GM12878 (cell line): ENCODE measurements around the gene WNT7A.

Experiments
- BMI1 ChIP-seq: fragments of 450-650 bp; IDR thresholded peaks from 2 replicates; pipeline ENCODE4 v1.6.1; 2016; ENCODE audit warnings: mild to moderate bottlenecking, moderate library complexity, borderline replicate concordance
- EP300 ChIP-seq, 2 experiments: fragments of 150-350 bp in 1 of 2; IDR thresholded peaks; 2 replicates each; pipeline ENCODE4 v1.6.1; 2011 to 2012; ENCODE audit warnings: low read depth in 2 of 2, low read length in 2 of 2, borderline replicate concordance in 1 of 2, improper control_type of control experiment in 1 of 2, inconsistent platforms in 1 of 2; ENCODE audit not compliant: control insufficient read depth in 1 of 2
- EZH2 ChIP-seq: IDR thresholded peaks from 2 replicates; pipeline ENCODE4 v1.6.1; 2012; ENCODE audit warnings: low read depth, mild to moderate bottlenecking, control low read depth, inconsistent platforms, low read length, borderline replicate concordance; ENCODE audit not compliant: control insufficient read depth
- GABPA ChIP-seq: IDR thresholded peaks from 2 replicates; pipeline ENCODE4 v1.6.1; 2014; ENCODE audit warnings: antibody characterized with exemption, low read depth, mild to moderate bottlenecking, inconsistent platforms
- HDGF ChIP-seq: fragments of 450-650 bp; IDR thresholded peaks from 2 replicates; pipeline ENCODE4 v1.6.1; 2016; ENCODE audit warnings: antibody characterized with exemption
- POLR2A ChIP-seq: IDR thresholded peaks from 2 replicates; pipeline ENCODE4 v1.6.1; 2011; ENCODE audit warnings: low read depth, mild to moderate bottlenecking, low read length
- RFX5 ChIP-seq: IDR thresholded peaks from 2 replicates; pipeline ENCODE4 v1.6.1; 2011; ENCODE audit warnings: low read depth, low read length, improper control_type of control experiment
- SIN3A ChIP-seq: IDR thresholded peaks from 2 replicates; pipeline ENCODE4 v1.6.1; 2012; ENCODE audit warnings: low read depth, low read length, improper control_type of control experiment
- ZNF24 ChIP-seq: fragments of 450-650 bp; IDR thresholded peaks from 2 replicates; pipeline ENCODE4 v1.6.1; 2017; ENCODE audit warnings: antibody characterized with exemption, mild to moderate bottlenecking
- ZNF622 ChIP-seq: fragments of 450-650 bp; IDR thresholded peaks from 2 replicates; pipeline ENCODE4 v1.6.1; 2017; ENCODE audit warnings: mild to moderate bottlenecking, inconsistent platforms
- TF ChIP-seq, protein P1 (sequence below): IDR thresholded peaks from 2 replicates; pipeline ENCODE4 v1.6.1; 2011; ENCODE audit warnings: low read depth, low read length, improper control_type of control experiment, borderline replicate concordance
- TF ChIP-seq, protein P2 (sequence below): fragments of 450-650 bp; conservative IDR thresholded peaks from 2 replicates; pipeline ENCODE4 v1.6.1; 2017; ENCODE audit warnings: mild to moderate bottlenecking, moderate library complexity

DNA sequence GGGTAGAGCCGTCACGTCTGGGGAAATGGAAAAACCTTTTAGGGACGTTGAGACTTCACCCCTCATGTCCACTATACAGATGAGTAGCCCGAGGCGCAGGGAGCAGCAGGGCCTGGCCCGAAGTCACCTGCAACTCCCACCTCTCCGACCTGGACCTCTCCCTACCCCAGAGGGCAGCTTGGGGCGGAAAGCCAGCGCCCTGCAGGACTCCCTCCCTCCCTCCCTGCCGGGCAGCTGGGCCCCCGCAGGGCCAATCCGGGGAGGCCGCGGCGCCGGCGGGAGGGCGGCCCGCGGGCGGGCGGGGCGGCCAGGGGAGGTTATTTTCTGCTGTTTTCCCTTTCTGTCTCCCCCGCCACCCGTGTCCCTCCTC lies 2.0 kb downstream of the WNT7A start:
- TF ChIP-seq, protein P1, sequence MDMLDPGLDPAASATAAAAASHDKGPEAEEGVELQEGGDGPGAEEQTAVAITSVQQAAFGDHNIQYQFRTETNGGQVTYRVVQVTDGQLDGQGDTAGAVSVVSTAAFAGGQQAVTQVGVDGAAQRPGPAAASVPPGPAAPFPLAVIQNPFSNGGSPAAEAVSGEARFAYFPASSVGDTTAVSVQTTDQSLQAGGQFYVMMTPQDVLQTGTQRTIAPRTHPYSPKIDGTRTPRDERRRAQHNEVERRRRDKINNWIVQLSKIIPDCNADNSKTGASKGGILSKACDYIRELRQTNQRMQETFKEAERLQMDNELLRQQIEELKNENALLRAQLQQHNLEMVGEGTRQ: no peak
- no peak for TF ChIP-seq HDGF
- TF ChIP-seq GABPA: no peak
- TF ChIP-seq POLR2A: no peak
- no peak for TF ChIP-seq ZNF622
- no peak for TF ChIP-seq EZH2
- TF ChIP-seq SIN3A: no peak
- TF ChIP-seq, protein P2, sequence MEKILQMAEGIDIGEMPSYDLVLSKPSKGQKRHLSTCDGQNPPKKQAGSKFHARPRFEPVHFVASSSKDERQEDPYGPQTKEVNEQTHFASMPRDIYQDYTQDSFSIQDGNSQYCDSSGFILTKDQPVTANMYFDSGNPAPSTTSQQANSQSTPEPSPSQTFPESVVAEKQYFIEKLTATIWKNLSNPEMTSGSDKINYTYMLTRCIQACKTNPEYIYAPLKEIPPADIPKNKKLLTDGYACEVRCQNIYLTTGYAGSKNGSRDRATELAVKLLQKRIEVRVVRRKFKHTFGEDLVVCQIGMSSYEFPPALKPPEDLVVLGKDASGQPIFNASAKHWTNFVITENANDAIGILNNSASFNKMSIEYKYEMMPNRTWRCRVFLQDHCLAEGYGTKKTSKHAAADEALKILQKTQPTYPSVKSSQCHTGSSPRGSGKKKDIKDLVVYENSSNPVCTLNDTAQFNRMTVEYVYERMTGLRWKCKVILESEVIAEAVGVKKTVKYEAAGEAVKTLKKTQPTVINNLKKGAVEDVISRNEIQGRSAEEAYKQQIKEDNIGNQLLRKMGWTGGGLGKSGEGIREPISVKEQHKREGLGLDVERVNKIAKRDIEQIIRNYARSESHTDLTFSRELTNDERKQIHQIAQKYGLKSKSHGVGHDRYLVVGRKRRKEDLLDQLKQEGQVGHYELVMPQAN: no peak
- no peak for TF ChIP-seq ZNF24
- TF ChIP-seq RFX5: no peak
- TF ChIP-seq EP300 (IDR thresholded peaks at IDR 0.05; ENCODE audit: borderline replicate concordance in 1 of 2, control insufficient read depth in 1 of 2, low read depth in 2 of 2, low read length in 2 of 2): no peak
- TF ChIP-seq BMI1: no peak
